Adrenal gland (tissue), 5 donors: ENCODE measurements around the gene RPL27.

ENCODE experiments used
- CTCF ChIP-seq, 6 experiments: fragments of 450-650 bp in 4 of 6; fragments of 200-600 bp in 2 of 6; sonication (generic) in 1 of 6; IDR thresholded peaks; 1 replicate in 5 of 6; 2 replicates in 1 of 6; pipeline versions ENCODE4 v1.5.1 to v1.8.0; 2016 to 2021; ENCODE audit warnings: antibody characterized with exemption in 6 of 6, mild to moderate bottlenecking in 2 of 6, moderate library complexity in 1 of 6
- POLR2A ChIP-seq, 2 donors: fragments of 450-650 bp; IDR thresholded peaks; one replicate each; pipeline ENCODE4 v1.6.1; 2017; ENCODE audit warnings: antibody characterized with exemption in 2 of 2, mild to moderate bottlenecking in 2 of 2, moderate library complexity in 1 of 2
- donor health status: DM: no; HTN: no; CAD: no.

- no peak for TF ChIP-seq CTCF (IDR thresholded peaks at IDR 0.05)
- no peak for TF ChIP-seq POLR2A (IDR thresholded peaks at IDR 0.05)
These were observed 53.8 kb downstream of the RPL27 start for GRCh38 chr17:43051969-43052368.
